Endometrial microvascular endothelial cells (primary cell): ENCODE results near the gene HIGD2A. TPM values are rescaled to one million over a fixed set of nuclear protein-coding genes. Genes with fewer than 3 reads are reported as not detected.
"Not testable (repeated sequence)": the region's sequence is repeated elsewhere in the genome, so short reads cannot be mapped to it uniquely, and the experiment has no call there.

Experiments
- in situ Hi-C: cut with HindIII; loops from 2 replicates; pipeline ENCODE4 v1.10.0; 2017; ENCODE audit warnings: low sequenced_read_pairs, low pct_unique_long_range_greater_than_20kb; ENCODE audit errors: inconsistent ontology term
- total RNA-seq: library from RNA; depleted of rRNA; stranded (reverse); fragments of >200 nt; gene quantifications from one replicate; pipeline ENCODE4 v1.2.3, GENCODE V29; 2015; ENCODE audit errors: inconsistent ontology term

Gene HIGD2A
- total RNA-seq, 1 donor from 2014 or later, result 138 TPM

GRCh38 chr5:176391479-176391878 is 2.9 kb downstream of the HIGD2A start:
- in situ Hi-C loops, result no loop called here

- in situ Hi-C loops, result no loop called here
Measured at GRCh38 chr5:176391999-176392398, 3.4 kb downstream of the HIGD2A start.

- in situ Hi-C loops, result no loop called here
Measured at GRCh38 chr5:176392526-176392925, 4.0 kb downstream of the HIGD2A start.

DNA sequence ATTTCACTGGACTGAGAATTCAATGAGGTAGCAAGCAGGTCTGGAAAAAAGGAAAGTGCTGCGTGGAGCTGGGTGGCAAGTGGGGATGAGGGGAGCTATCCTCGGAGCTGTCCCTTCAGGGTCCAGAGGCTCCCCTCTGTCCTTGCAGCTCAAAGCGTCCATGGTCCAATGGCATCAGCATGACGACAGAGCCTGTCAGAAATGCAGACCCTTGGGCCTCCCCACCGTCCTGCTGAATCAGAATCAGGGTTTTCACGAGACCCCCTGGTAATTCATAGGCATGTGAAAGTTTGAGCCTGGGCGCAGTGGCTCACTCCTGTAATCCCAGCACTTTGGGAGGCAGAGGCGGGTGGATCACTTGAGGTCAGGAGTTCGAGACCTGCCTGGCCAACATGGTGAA is 5.5 kb downstream of the HIGD2A start:
- in situ Hi-C loops, result no loop called here

GRCh38 chr5:176394881-176395675 is 6.5 kb downstream of the HIGD2A start:
- in situ Hi-C loops, result no loop called here

- in situ Hi-C loops, result no loop called here
Measured at GRCh38 chr5:176396330-176396729, 7.8 kb downstream of the HIGD2A start.

DNA sequence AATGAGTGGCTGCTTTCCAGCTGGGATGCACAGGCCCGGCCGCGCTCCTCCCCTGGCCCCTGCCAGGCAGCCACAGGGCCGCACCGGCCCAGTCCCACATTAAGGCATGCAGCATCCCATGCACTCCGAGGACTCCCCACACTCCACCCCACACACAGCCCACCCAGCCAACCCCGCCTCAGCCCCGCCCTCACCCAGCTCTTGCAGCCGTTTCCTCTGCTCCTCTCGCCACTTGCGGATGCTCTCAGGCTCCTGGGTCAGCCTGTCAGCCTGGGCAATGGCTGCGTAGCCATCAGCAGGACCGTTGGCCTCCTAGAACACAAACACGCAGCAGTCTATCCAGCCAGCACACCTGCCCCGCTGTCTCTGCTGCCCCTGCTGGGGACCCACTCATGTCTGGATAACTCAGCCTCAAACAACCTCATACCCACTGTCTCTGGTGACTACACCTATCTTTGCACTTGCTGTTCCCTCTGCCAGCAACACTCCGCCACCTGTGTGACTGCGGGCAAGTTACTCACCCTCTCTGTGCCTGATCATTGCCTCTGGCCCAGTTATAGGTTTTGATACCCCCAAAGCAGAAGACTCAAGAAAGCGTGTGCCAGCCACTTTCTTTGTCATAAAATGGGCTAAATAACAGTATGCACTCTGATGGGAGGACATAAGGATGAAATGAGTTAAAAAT is 9.3 kb downstream of the HIGD2A start:
- in situ Hi-C loops, result no loop called here

DNA sequence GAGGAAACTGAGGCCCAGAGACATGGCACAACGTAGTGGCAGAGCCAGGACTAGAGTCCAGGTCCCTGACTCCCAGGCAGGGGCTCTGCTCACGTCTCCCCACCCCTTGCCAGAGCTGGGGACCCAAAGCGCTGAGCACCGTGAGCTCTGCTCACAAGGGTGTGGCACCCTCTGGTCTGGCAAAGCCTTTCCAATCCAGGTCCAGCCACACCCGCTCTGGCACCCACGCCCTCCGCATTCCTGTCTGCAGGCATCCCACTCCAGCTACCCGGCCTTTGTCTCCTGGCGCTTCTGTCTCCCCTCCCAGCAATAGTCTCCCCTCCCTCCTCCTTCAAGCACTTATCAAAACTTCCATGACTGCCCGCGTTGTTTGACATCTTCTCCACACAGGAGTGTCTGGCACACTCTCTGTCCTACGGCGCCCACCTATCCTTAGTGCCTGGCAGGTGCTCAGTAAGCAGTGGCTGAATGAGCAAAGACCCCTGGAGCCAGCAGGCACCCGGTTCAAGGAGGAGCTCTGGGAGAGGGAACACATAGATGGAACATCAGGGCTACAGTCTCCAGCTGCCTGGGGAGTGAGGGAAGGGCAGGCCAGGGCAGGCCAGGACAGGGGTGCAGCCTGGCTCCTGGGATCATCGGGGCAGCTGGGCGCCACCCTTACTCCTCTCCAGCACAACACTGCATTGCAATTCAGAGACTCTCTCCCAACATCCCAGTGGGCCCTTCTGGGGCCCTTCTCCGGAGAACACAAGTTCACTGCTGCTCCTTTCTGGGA is 12.0 kb downstream of the HIGD2A start:
- in situ Hi-C loops, result no loop called here

GRCh38 chr5:176401281-176402205 is 13.0 kb downstream of the HIGD2A start:
- in situ Hi-C loops, result no loop called here

DNA sequence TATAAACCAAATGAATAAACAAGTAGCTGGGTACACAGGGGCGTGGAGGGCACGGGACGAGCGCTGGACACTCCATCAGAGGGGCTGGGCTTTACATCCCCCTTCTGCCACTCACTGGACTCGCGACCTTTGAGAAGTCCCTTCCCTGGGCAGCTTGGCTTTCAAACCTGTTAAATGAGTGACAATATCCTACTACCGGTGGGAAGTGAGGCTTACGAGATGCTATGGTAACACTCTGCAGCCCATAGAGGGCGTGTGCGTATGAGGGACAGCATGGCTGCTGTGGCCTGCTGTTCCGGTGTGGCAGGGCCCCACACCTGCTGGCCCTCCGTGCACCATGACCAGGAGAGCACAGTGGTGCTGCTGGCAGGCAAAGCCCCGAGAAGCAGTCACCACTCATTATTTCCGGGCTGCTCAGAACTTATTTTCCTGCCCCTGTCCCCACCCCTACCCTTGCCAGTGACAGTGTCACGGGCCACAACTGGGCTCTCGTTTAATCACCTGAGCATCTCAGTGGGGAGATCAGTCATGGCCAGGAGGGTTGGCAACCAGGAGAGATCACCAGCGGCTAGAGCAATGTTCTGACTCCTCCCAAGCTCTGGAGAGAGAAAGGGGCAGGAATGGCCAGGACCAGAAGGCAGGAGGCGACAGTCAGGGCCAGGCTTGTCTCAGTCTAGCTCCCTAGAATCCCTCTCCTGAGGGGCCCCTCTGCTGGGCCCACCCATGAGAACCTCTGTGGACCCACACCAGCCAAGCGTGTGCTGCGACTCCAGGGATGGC is 17.3 kb downstream of the HIGD2A start:
- in situ Hi-C loops, result no loop called here

DNA sequence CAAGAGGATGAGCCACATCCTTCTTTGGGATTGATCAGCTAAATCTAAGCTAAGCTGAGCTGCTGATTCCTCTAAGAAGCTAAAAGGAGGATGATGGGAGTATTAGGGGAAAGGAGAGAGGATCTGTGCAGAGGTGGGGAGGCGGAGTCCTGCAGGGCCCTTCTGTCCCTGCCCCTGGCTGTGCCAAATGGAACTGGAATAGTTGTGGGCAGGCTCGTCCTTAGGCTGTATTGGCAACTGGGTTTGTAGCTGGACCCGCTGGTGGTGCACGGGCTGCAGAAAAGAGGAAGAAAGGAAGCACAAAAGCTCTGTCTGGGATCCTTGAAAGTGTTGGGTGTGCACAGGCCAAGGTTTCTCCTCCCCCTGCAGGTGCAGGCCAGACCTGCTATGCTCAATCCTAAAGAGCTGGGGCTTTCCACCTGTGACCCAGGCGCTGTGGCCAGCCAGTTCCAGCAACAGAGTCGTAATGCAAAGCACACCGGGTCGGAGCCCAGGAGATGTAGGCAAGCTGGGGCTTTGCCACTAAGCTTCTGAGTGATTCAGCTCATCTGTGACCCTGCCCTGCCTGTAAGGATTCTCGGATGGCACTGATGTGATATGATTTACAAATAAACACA is 18.0 kb downstream of the HIGD2A start:
- in situ Hi-C loops, result no loop called here

DNA sequence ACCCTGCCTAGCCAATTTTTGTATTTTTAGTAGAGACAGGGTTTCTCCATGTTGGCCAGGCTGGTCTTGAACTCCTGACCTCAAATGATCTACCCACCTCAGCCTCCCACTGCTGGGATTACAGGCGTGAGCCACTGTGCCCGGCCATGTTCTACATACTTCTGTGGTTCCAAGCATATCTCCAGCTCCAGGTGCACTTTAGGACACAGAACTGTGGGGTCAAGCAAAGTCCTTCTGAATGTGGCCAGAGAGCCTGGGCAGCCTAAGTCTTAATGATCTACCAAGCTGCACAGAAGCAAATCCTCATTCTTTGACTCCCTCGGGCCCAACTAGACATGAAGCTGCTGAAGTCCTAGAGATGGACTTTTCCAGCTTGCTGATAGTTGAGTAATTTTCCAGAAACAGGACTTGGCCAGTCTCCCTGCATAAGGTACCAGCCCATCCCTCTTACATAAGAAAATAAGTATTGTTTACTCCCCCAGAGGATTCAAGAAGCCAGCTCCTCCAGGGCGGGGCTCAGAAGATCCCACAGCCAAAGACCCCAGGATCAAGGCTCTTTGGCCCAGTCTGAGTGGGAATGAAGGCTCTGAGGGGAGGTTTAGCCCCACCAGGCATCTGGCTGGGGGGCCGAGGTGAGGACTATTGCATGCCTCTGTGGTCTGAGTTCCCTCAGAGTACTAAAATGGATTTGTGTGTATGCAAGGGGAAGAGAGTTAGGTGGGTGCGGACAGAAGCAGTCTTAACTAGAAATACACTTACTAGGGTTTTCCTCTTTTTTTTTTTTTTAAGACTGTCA is 19.1 kb downstream of the HIGD2A start:
- in situ Hi-C loops, result no loop called here

GRCh38 chr5:176408252-176408573 is 19.7 kb downstream of the HIGD2A start:
- in situ Hi-C loops, result not testable (repeated sequence)

GRCh38 chr5:176408590-176408989 is 20.0 kb downstream of the HIGD2A start:
- in situ Hi-C loops, result no loop called here

DNA sequence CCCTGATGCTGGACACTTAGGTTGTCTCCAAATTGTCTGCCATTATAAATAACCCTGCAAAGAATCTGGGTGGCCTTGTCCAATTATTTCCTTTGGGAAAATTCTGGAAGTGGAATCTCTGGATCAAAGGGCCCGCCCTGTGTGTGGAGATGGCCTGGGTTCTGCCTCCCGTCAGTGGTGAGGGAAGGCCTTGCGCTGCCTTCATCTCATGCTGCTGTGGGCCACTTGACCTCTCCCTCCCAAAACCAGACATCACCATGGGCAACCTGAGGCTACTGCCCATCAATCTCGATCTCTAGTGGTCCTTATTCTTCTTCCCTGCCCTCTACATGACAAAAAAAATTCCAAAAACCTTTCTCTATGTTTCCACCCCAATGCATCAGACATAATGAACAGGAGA is 21.2 kb downstream of the HIGD2A start:
- in situ Hi-C loops, result no loop called here

DNA sequence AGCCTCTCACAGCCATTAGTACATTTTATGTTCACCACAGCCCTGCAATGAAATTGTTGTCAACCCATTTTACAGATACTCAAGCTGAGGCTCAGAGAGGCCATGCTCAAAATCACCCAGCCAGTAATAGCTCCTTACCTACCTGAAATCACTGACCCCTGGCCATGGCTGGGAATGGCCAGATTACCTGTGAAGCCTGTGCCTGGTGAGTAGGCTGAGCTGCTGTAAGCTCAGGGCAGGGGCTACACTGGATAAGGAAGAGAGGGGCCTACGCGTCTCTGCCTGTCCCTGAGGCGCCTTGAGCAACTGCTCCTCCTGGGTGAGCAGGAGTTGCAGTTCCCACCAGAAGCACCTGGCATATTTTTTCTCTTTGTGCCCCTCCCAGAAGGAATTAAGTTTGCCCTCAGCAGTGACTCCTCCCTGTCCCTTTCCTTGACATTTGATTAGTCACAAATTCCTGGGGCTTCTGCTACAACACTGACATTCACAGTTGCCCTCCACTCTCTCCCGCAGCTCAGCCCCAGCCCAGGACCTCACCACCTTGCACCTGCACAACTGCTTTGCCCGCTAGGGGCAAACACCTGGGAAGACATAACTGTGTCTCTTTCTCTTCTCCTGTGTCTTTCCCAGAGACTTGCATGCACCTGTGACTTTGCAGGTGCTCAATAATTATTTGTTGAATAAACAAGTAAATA is 22.1 kb downstream of the HIGD2A start:
- in situ Hi-C loops, result no loop called here
